Measurements from ENCODE around the gene PBX1. TPM values are rescaled to one million over a fixed set of nuclear protein-coding genes. Genes with fewer than 3 reads are reported as not detected.

Gene PBX1
- total and polyA plus RNA-seq, 10 of the 15 experiments (the other 5 are each of a cell fraction or from before 2014, with no cell fraction given): 0.05 to 0.28 (median 0.11) TPM; not detected in 5

DNA sequence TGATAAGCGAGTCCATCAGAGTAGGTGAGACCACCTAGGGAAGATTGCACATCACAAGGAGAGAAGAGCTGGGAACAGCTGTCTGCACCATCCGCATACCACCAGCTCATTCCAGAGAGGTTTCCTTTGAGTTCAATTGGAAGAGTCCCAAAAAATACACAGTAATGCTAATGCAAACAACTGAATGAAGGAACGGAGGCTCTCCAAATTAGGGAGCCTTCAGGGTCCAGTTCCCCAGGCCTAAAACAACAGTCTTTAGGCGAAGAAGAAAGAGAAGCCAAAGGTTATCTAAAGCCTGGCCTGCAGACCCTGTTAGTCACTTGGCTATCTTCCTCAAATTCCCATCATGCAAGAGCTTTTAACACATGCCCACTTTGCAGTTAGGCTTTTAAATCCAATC lies 246.4 kb downstream of the PBX1 start (continued):
- no peak for TF ChIP-seq ZBTB40 (IDR thresholded peaks at IDR 0.05; ENCODE audit: borderline replicate concordance)
- no peak for TF ChIP-seq ASH2L (IDR thresholded peaks at IDR 0.05; ENCODE audit: borderline replicate concordance, low read depth)
- no peak for TF ChIP-seq SMAD5 (IDR thresholded peaks at IDR 0.05; ENCODE audit: low read depth)
- TF ChIP-seq HCFC1 (IDR thresholded peaks at IDR 0.05; ENCODE audit: low read length): no peak
- TF ChIP-seq, protein P1, sequence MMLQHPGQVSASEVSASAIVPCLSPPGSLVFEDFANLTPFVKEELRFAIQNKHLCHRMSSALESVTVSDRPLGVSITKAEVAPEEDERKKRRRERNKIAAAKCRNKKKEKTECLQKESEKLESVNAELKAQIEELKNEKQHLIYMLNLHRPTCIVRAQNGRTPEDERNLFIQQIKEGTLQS (IDR thresholded peaks at IDR 0.05; ENCODE audit: borderline replicate concordance, extremely low read depth, low read depth, low read length): no peak
- no peak for TF ChIP-seq TCF7 (IDR thresholded peaks at IDR 0.05; ENCODE audit: borderline replicate concordance)
- TF ChIP-seq STAT3 (IDR thresholded peaks at IDR 0.05; ENCODE audit: low read depth, low read length): no peak
- no peak for TF ChIP-seq KLF5 (IDR thresholded peaks at IDR 0.05; ENCODE audit: partially characterized antibody)

GRCh38 chr1:164806531-164806930 lies 247.5 kb downstream of the PBX1 start:
- in situ Hi-C loops (cut with MboI) (no loop called here), intact Hi-C loops (cut with micrococcal nuclease; ENCODE audit: unreplicated experiment) (no loop called here)
- ATAC-seq (no peak), FAIRE-seq (no peak), DNase-seq (ENCODE audit: low read depth, low spot score) (no peak)
- POLR2A ChIA-PET: no interaction called here
- no peaks in the 10 kb centered on the region for H3K9me3 ChIP-seq (replicated peaks; ENCODE audit: control insufficient read depth, insufficient read depth, low read length)
- no peaks in the 10 kb centered on the region for H3K36me3 ChIP-seq (ENCODE audit: control insufficient read depth in 2 of 2, insufficient read depth in 2 of 2, low read length in 1 of 2)
- no peak overlapping the region for H3K4me2 ChIP-seq (ENCODE audit: control insufficient read depth, insufficient read depth)
- H2AFZ ChIP-seq (ENCODE audit: control insufficient read depth, low read depth, low read length): no peak overlapping the region
- no peaks in the 10 kb centered on the region for H3K27me3 ChIP-seq (replicated peaks in 1 of 2; ENCODE audit: control insufficient read depth in 2 of 2, insufficient read depth in 2 of 2, low read length in 1 of 2)
- H3K9ac ChIP-seq (ENCODE audit: control insufficient read depth, insufficient read depth, low read length): no peak overlapping the region
- H4K20me1 ChIP-seq (ENCODE audit: control insufficient read depth, insufficient read depth): no peaks in the 10 kb centered on the region
- WGBS (ENCODE audit: insufficient coverage, insufficient replicate concordance, low lambda C conversion rate, missing lambda C conversion rate): 21% methylated on average over 6 of the region's 6 CpGs
- CTCF ChIA-PET: no interaction called here
- SMC1A ChIA-PET (ENCODE audit: uncharacterized antibody, unreplicated experiment): interaction anchor here (0.9 to 1.6 kb wide), 2 partner anchors 12 to 35 kb away, joined by 3 to 4 read pairs; no protein-coding TSS in a partner anchor
- H3K79me2 ChIP-seq (ENCODE audit: control insufficient read depth, insufficient read depth, low read length): no peaks in the 10 kb centered on the region
- no peak overlapping the region for H3K27ac ChIP-seq (ENCODE audit: control insufficient read depth, insufficient read depth)
- no TSS peak for BruUV-seq (replicated peaks)
- no peak overlapping the region for H3K4me3 ChIP-seq
- RAD21 ChIA-PET (ENCODE audit: unreplicated experiment): no interaction called here
- H3K4me1 ChIP-seq (ENCODE audit: control insufficient read depth, insufficient read depth, low read length): no peaks in the 10 kb centered on the region
- TF ChIP-seq CEBPZ (IDR thresholded peaks at IDR 0.05; ENCODE audit: low read depth, low read length) (no peak), ZNF207 (IDR thresholded peaks at IDR 0.05; ENCODE audit: borderline replicate concordance) (no peak), RBBP5 (conservative IDR thresholded peaks at IDR 0.05) (no peak), PAX5 (IDR thresholded peaks at IDR 0.05; ENCODE audit: borderline replicate concordance, low read depth, low read length) (no peak), EED (IDR thresholded peaks at IDR 0.05; ENCODE audit: low read depth) (no peak), SP1 (IDR thresholded peaks at IDR 0.05; ENCODE audit: low read depth, low read length) (no peak), NR2F1 (conservative IDR thresholded peaks at IDR 0.05) (no peak), CREB1 (IDR thresholded peaks at IDR 0.05; ENCODE audit: low read depth) (no peak), MYC (IDR thresholded peaks at IDR 0.05; ENCODE audit: insufficient read depth, insufficient read length, insufficient replicate concordance, low read length, severe bottlenecking) (no peak)
- TF ChIP-seq, protein P1 (IDR thresholded peaks at IDR 0.05; ENCODE audit: borderline replicate concordance, extremely low read depth, low read depth, low read length): no peak
